ENCODE results near the gene SASH1.

Gene SASH1

GRCh38 chr6:148497717-148498116 is 155.1 kb downstream of the SASH1 start:
- Histone ChIP-seq H3K9me3 (ENCODE audit: insufficient read depth, low read length) (no peaks in the 10 kb centered on the region), H3K4me1 (ENCODE audit: insufficient read depth, insufficient read length) (no peaks in the 10 kb centered on the region), H3K27me3 (ENCODE audit: insufficient read depth, insufficient read length) (no peaks in the 10 kb centered on the region), H3K9ac (ENCODE audit: insufficient read length, low read depth) (no peak overlapping the region), H3K4me3 (ENCODE audit: insufficient read length, low read depth) (no peak overlapping the region), H3K36me3 (ENCODE audit: insufficient read depth, insufficient read length, low read length) (no peaks in the 10 kb centered on the region)
- no peak for DNase-seq (ENCODE audit: low read depth, low spot score)
- no peak for TF ChIP-seq YY1 (IDR thresholded peaks at IDR 0.05; ENCODE audit: insufficient read depth, insufficient read length)
- TF ChIP-seq ZNF274 (IDR thresholded peaks at IDR 0.05; ENCODE audit: low read depth, low read length): no peak
- TF ChIP-seq SUZ12 (IDR thresholded peaks at IDR 0.05; ENCODE audit: extremely low read depth, insufficient read depth, insufficient read length): no peak

- no peak for DNase-seq (ENCODE audit: low read depth, low spot score)
- Histone ChIP-seq H3K4me1 (ENCODE audit: insufficient read depth, insufficient read length) (no peaks in the 10 kb centered on the region), H3K27me3 (ENCODE audit: insufficient read depth, insufficient read length) (no peaks in the 10 kb centered on the region), H3K9me3 (ENCODE audit: insufficient read depth, low read length) (no peaks in the 10 kb centered on the region), H3K9ac (ENCODE audit: insufficient read length, low read depth) (no peak overlapping the region), H3K36me3 (ENCODE audit: insufficient read depth, insufficient read length, low read length) (no peaks in the 10 kb centered on the region), H3K4me3 (ENCODE audit: insufficient read length, low read depth) (no peak overlapping the region)
- TF ChIP-seq YY1 (IDR thresholded peaks at IDR 0.05; ENCODE audit: insufficient read depth, insufficient read length): no peak
- no peak for TF ChIP-seq ZNF274 (IDR thresholded peaks at IDR 0.05; ENCODE audit: low read depth, low read length)
- no peak for TF ChIP-seq SUZ12 (IDR thresholded peaks at IDR 0.05; ENCODE audit: extremely low read depth, insufficient read depth, insufficient read length)
Observed at GRCh38 chr6:148500402-148500801, 157.8 kb downstream of the SASH1 start.

- no peak for DNase-seq (ENCODE audit: low read depth, low spot score)
- H3K9ac ChIP-seq (ENCODE audit: insufficient read length, low read depth): no peak overlapping the region
- no peaks in the 10 kb centered on the region for H3K4me1 ChIP-seq (ENCODE audit: insufficient read depth, insufficient read length)
- no peak overlapping the region for H3K4me3 ChIP-seq (ENCODE audit: insufficient read length, low read depth)
- TF ChIP-seq YY1 (IDR thresholded peaks at IDR 0.05; ENCODE audit: insufficient read depth, insufficient read length) (no peak), SUZ12 (IDR thresholded peaks at IDR 0.05; ENCODE audit: extremely low read depth, insufficient read depth, insufficient read length) (no peak), ZNF274 (IDR thresholded peaks at IDR 0.05; ENCODE audit: low read depth, low read length) (no peak)
- H3K27me3 ChIP-seq (ENCODE audit: insufficient read depth, insufficient read length): no peaks in the 10 kb centered on the region
- no peaks in the 10 kb centered on the region for H3K9me3 ChIP-seq (ENCODE audit: insufficient read depth, low read length)
- no peaks in the 10 kb centered on the region for H3K36me3 ChIP-seq (ENCODE audit: insufficient read depth, insufficient read length, low read length)
Observed at GRCh38 chr6:148501178-148501590, 158.5 kb downstream of the SASH1 start.

- Histone ChIP-seq H3K36me3 (ENCODE audit: insufficient read depth, insufficient read length, low read length) (no peaks in the 10 kb centered on the region), H3K4me1 (ENCODE audit: insufficient read depth, insufficient read length) (no peaks in the 10 kb centered on the region), H3K9me3 (ENCODE audit: insufficient read depth, low read length) (no peaks in the 10 kb centered on the region), H3K4me3 (ENCODE audit: insufficient read length, low read depth) (no peak overlapping the region), H3K27me3 (ENCODE audit: insufficient read depth, insufficient read length) (no peaks in the 10 kb centered on the region), H3K9ac (ENCODE audit: insufficient read length, low read depth) (no peak overlapping the region)
- no peak for DNase-seq (ENCODE audit: low read depth, low spot score)
- TF ChIP-seq SUZ12 (IDR thresholded peaks at IDR 0.05; ENCODE audit: extremely low read depth, insufficient read depth, insufficient read length) (no peak), ZNF274 (IDR thresholded peaks at IDR 0.05; ENCODE audit: low read depth, low read length) (no peak), YY1 (IDR thresholded peaks at IDR 0.05; ENCODE audit: insufficient read depth, insufficient read length) (no peak)
Observed at GRCh38 chr6:148502083-148502772, 159.6 kb downstream of the SASH1 start.

DNA sequence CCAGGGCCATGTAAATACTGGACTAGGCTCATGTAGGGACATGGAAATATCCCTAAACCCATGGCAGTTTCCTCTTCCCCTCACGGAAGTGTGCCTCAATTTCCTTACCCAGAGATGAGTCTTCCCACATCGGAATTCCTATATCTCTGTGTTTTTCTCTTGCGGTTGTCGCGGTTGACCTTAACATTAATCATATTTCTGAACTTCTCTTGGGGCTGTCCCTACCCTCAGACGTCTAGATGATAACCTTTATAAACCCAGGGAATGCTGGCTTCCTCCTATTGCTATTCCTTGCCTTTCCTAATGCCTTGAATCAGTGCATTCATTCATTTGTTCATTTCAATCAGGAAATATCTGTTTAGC is 160.1 kb downstream of the SASH1 start:
- no peaks in the 10 kb centered on the region for H3K9me3 ChIP-seq (ENCODE audit: insufficient read depth, low read length)

GRCh38 chr6:148503703-148504102 is 161.1 kb downstream of the SASH1 start:
- H3K9ac ChIP-seq (ENCODE audit: insufficient read length, low read depth): no peak overlapping the region
- H3K9me3 ChIP-seq (ENCODE audit: insufficient read depth, low read length): no peaks in the 10 kb centered on the region
- TF ChIP-seq YY1 (IDR thresholded peaks at IDR 0.05; ENCODE audit: insufficient read depth, insufficient read length) (no peak), ZNF274 (IDR thresholded peaks at IDR 0.05; ENCODE audit: low read depth, low read length) (no peak), SUZ12 (IDR thresholded peaks at IDR 0.05; ENCODE audit: extremely low read depth, insufficient read depth, insufficient read length) (no peak)
- H3K27me3 ChIP-seq (ENCODE audit: insufficient read depth, insufficient read length): no peaks in the 10 kb centered on the region
- no peak overlapping the region for H3K4me3 ChIP-seq (ENCODE audit: insufficient read length, low read depth)
- H3K36me3 ChIP-seq (ENCODE audit: insufficient read depth, insufficient read length, low read length): no peaks in the 10 kb centered on the region
- DNase-seq (ENCODE audit: low read depth, low spot score): no peak
- H3K4me1 ChIP-seq (ENCODE audit: insufficient read depth, insufficient read length): no peaks in the 10 kb centered on the region

More for the DNA sequence above, 160.1 kb downstream of the SASH1 start:
- TF ChIP-seq ZNF274 (IDR thresholded peaks at IDR 0.05; ENCODE audit: low read depth, low read length) (no peak), YY1 (IDR thresholded peaks at IDR 0.05; ENCODE audit: insufficient read depth, insufficient read length) (no peak), SUZ12 (IDR thresholded peaks at IDR 0.05; ENCODE audit: extremely low read depth, insufficient read depth, insufficient read length) (no peak)
- Histone ChIP-seq H3K9ac (ENCODE audit: insufficient read length, low read depth) (no peak overlapping the region), H3K27me3 (ENCODE audit: insufficient read depth, insufficient read length) (no peaks in the 10 kb centered on the region), H3K36me3 (ENCODE audit: insufficient read depth, insufficient read length, low read length) (no peaks in the 10 kb centered on the region), H3K4me1 (ENCODE audit: insufficient read depth, insufficient read length) (no peaks in the 10 kb centered on the region), H3K4me3 (ENCODE audit: insufficient read length, low read depth) (no peak overlapping the region)
- no peak for DNase-seq (ENCODE audit: low read depth, low spot score)

DNA sequence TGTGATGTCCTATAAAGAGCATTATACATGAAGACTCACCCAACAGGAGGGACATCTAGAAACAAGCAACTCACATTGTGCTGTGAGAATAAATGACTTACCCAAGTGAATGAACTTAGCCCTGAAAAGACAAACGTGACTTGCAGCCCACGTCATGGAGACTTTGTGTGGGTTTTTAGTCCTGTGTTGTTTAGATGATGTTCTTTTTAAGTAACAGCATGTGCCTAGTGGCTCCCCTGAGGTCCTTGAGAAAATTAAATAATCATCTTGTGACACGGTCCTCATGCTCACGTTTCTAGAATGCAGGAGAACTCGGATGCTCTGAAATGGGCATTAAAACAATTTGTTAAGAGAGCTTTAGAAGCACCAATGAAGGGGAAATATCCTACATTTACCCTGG is 165.1 kb downstream of the SASH1 start:
- Histone ChIP-seq H3K4me1 (ENCODE audit: insufficient read depth, insufficient read length) (no peaks in the 10 kb centered on the region), H3K9me3 (ENCODE audit: insufficient read depth, low read length) (no peaks in the 10 kb centered on the region), H3K27me3 (ENCODE audit: insufficient read depth, insufficient read length) (no peaks in the 10 kb centered on the region), H3K36me3 (ENCODE audit: insufficient read depth, insufficient read length, low read length) (no peaks in the 10 kb centered on the region), H3K4me3 (ENCODE audit: insufficient read length, low read depth) (no peak overlapping the region), H3K9ac (ENCODE audit: insufficient read length, low read depth) (no peak overlapping the region)
- DNase-seq (ENCODE audit: low read depth, low spot score): no peak
- TF ChIP-seq ZNF274 (IDR thresholded peaks at IDR 0.05; ENCODE audit: low read depth, low read length): no peak
- no peak for TF ChIP-seq SUZ12 (IDR thresholded peaks at IDR 0.05; ENCODE audit: extremely low read depth, insufficient read depth, insufficient read length)
- TF ChIP-seq YY1 (IDR thresholded peaks at IDR 0.05; ENCODE audit: insufficient read depth, insufficient read length): no peak
